Measurements from ENCODE around the gene FAM107B.

Gene FAM107B

GRCh38 chr10:14478604-14479003, 296.1 kb downstream of the FAM107B start:
- Mint-ChIP-seq H3K36me3 (ENCODE audit: low read depth) (no peaks in the 10 kb centered on the region), H3K27ac (peak overlapping the region; percentile 25 to 59 (median 30)), H3K27me3 (ENCODE audit: low read depth) (peaks cover 32% of the 10 kb centered on the region), H3K4me1 (peaks cover 25% of the 10 kb centered on the region), H3K9me3 (peaks cover 2% of the 10 kb centered on the region), H3K4me3 (no peak overlapping the region)
- peak; percentile 59 to 77 (median 61) for TF ChIP-seq CTCF (IDR thresholded peaks at IDR 0.05; ENCODE audit: unreplicated experiment in 3 of 3)

- peaks cover 32% of the 10 kb centered on the region for H3K27me3 Mint-ChIP-seq (ENCODE audit: low read depth)
- no peak for TF ChIP-seq CTCF (IDR thresholded peaks at IDR 0.05; ENCODE audit: unreplicated experiment in 3 of 3)
- peaks cover 25% of the 10 kb centered on the region for H3K4me1 Mint-ChIP-seq
- no peaks in the 10 kb centered on the region for H3K9me3 Mint-ChIP-seq
- no peak overlapping the region for H3K4me3 Mint-ChIP-seq
- no peaks in the 10 kb centered on the region for H3K36me3 Mint-ChIP-seq (ENCODE audit: low read depth)
- H3K27ac Mint-ChIP-seq = peak overlapping the region; percentile 25 to 59 (median 27)
Observed at GRCh38 chr10:14478201-14478600, 296.5 kb downstream of the FAM107B start.

GRCh38 chr10:14477408-14477710, 297.3 kb downstream of the FAM107B start:
- no peak for TF ChIP-seq CTCF (IDR thresholded peaks at IDR 0.05; ENCODE audit: unreplicated experiment in 3 of 3)
- peaks cover 25% of the 10 kb centered on the region for H3K4me1 Mint-ChIP-seq
- no peaks in the 10 kb centered on the region for H3K9me3 Mint-ChIP-seq
- no peak overlapping the region for H3K27ac Mint-ChIP-seq
- H3K27me3 Mint-ChIP-seq (ENCODE audit: low read depth) = peaks cover 37% of the 10 kb centered on the region
- H3K4me3 Mint-ChIP-seq = no peak overlapping the region
- H3K36me3 Mint-ChIP-seq (ENCODE audit: low read depth) = no peaks in the 10 kb centered on the region

GRCh38 chr10:14476641-14477407, 297.9 kb downstream of the FAM107B start:
- no peak for TF ChIP-seq CTCF (IDR thresholded peaks at IDR 0.05; ENCODE audit: unreplicated experiment in 3 of 3)
- Mint-ChIP-seq H3K27ac (no peak overlapping the region), H3K9me3 (no peaks in the 10 kb centered on the region), H3K4me3 (no peak overlapping the region), H3K36me3 (ENCODE audit: low read depth) (no peaks in the 10 kb centered on the region), H3K27me3 (ENCODE audit: low read depth) (peaks cover 42% of the 10 kb centered on the region), H3K4me1 (peaks cover 25% of the 10 kb centered on the region)

GRCh38 chr10:14476006-14476405, 298.7 kb downstream of the FAM107B start:
- H3K9me3 Mint-ChIP-seq = no peaks in the 10 kb centered on the region
- H3K27me3 Mint-ChIP-seq (ENCODE audit: low read depth) = peaks cover 42% of the 10 kb centered on the region
- peaks cover 20% of the 10 kb centered on the region for H3K4me1 Mint-ChIP-seq
- H3K4me3 Mint-ChIP-seq = no peak overlapping the region
- no peak overlapping the region for H3K27ac Mint-ChIP-seq
- TF ChIP-seq CTCF (IDR thresholded peaks at IDR 0.05; ENCODE audit: unreplicated experiment in 3 of 3) = no peak
- no peaks in the 10 kb centered on the region for H3K36me3 Mint-ChIP-seq (ENCODE audit: low read depth)

- TF ChIP-seq CTCF (IDR thresholded peaks at IDR 0.05; ENCODE audit: unreplicated experiment in 3 of 3) = no peak
- H3K27me3 Mint-ChIP-seq (ENCODE audit: low read depth) = peaks cover 30% of the 10 kb centered on the region
- H3K9me3 Mint-ChIP-seq = peaks cover 5% of the 10 kb centered on the region
- H3K36me3 Mint-ChIP-seq (ENCODE audit: low read depth) = no peaks in the 10 kb centered on the region
- H3K4me3 Mint-ChIP-seq = no peak overlapping the region
- peak overlapping the region in 1 of 3 experiments; percentile 25 for H3K27ac Mint-ChIP-seq
- peaks cover 20% of the 10 kb centered on the region for H3K4me1 Mint-ChIP-seq
Observed at GRCh38 chr10:14474656-14475055, 300.0 kb downstream of the FAM107B start.

Measured in nephron (organoid).